Pulmonary artery endothelial cell (primary cell): ENCODE data around the gene NR1H4. TPM values are rescaled to one million over a fixed set of nuclear protein-coding genes. Genes with fewer than 3 reads are reported as not detected.
"Not testable (repeated sequence)": the region's sequence is repeated elsewhere in the genome, so short reads cannot be mapped to it uniquely, and the experiment has no call there.

Experiments
- DNase-seq: peaks from one replicate; pipeline ENCODE4 v3.0.0-alpha.2; 2011; ENCODE audit warnings: low read depth, low spot score
- total RNA-seq: library from RNA; depleted of rRNA; stranded (reverse); fragments of >200 nt; gene quantifications from 2 replicates; pipeline ENCODE4 v1.2.3, GENCODE V29; 2014

Gene NR1H4
- total RNA-seq, 1 donor from 2014 or later: not detected

- no peak for DNase-seq
Measured at GRCh38 chr12:100512692-100513091, 39.0 kb downstream of the NR1H4 start.

DNA sequence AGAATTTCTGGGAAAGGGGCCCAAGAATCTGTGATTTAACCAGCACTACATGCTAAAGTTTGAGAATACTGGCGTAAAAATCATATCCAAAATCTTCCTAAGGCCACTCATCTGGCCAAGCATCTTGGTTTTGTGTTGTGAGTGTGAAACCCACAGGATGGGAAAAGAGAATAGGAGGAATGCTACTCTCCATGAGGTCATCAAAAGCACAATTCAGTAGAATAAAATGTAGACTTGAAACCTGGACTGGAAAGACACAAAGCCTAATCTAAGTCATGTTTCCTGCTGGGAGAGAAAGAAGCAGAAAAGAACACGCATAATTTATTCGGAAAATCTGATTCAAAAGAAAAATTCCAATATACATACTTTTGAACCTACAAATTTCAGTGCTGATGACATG lies 42.3 kb downstream of the NR1H4 start:
- no peak for DNase-seq

DNA sequence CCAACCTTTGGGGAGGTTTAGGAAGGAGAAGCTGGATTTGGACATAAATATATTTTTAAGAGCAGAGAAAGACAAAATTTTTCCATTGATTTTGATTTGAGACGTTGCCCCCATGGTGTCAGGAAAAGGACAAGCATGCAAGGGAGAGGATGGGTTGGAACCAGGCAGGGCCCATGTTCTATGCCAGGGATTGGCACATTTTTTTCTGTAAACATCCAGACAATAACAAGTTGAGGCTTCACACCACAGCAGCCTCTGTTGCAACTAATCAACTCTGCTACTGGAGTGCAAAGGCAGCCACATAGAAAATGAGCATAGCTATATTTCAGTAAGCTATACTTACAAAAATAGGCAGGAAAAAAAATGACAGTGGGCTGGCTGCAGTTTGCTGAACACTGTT lies 44.7 kb downstream of the NR1H4 start:
- no peak for DNase-seq

DNA sequence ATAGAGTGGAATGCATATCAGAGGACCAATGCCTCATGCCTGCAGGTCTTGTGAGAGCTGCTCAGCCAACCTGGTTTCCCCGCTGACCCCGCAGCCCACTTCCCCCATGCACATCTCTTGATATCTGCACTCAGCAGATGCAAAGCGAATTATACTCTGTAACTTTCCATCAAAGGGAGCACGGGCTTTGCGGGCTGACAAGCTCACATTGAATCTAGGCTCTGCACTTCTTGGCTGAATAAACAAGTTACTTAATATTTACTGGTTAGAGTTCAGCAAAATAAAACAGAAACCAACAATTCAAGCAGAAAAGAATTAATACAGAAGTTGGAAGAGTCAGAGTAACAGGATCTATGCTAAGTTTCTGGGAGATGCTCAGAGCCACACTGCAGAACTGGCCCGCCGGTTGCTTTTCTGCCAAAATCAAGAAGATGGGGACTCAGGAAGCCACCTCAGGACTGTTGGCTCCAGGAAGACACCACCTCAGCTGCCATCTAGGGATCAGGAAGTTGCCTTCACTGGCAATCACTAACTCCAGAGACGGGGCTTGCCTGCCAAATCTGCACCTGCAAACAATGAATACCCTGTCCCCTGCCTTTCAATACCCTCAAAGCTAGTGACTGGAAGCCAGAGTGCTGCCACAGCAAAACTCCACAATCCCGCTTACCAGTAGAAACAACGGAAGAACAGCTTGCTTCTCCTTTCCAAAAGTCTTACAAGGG lies 46.5 kb downstream of the NR1H4 start:
- DNase-seq: no peak

DNA sequence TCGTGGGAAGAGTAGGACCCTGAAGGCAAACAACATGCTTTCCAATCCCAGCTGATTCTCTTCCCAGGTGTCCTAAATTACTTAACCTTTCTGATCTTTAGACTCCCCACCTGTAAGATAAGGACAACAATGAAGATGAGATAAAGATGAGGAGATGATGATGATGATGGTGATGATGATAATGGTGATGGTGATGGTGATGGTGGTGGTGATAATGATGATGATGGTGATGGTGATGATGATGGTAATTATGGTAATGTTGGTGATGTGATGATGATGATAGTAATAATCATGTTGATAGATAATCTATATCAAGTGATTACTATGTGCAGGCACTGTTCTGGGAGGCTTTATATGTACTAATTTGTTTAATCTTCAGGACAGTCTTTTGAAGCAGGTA lies 48.3 kb downstream of the NR1H4 start:
- DNase-seq: no peak

GRCh38 chr12:100528034-100528433 lies 54.4 kb downstream of the NR1H4 start:
- DNase-seq: no peak

DNA sequence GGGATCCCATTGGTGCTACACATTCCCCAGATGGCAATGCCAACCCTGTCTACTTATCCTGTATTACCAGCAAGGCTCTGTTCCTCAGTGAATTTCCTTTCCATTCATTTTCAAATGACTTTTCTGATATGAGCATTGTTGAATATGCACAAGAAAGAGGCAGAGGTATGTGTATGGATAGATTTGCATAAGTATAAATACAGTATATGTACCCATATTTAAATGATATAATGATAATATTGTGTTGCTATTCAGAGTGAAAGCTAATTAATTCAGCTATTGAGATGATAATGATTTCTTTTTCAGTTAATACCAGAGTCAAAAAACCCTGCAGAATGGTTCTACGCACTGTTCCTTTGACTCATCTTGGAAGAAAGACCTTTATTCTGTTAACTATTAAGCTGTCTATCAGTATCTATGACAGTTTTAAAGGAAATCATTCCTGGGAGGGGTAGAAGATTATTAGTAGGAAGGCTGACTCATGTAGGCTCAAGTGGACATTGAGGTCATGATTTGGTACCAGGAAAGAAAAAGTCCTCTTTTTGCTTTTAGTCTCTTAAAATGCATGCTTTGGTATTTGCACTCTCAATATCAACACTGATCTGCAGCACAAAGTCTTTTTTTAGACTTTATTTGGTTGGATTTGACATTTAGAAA lies 54.9 kb downstream of the NR1H4 start:
- no peak for DNase-seq

GRCh38 chr12:100529756-100530350 lies 56.2 kb downstream of the NR1H4 start:
- no peak for DNase-seq

GRCh38 chr12:100533376-100533775 lies 59.7 kb downstream of the NR1H4 start:
- no peak for DNase-seq

GRCh38 chr12:100534625-100535227 lies 61.1 kb downstream of the NR1H4 start:
- DNase-seq: no peak

DNA sequence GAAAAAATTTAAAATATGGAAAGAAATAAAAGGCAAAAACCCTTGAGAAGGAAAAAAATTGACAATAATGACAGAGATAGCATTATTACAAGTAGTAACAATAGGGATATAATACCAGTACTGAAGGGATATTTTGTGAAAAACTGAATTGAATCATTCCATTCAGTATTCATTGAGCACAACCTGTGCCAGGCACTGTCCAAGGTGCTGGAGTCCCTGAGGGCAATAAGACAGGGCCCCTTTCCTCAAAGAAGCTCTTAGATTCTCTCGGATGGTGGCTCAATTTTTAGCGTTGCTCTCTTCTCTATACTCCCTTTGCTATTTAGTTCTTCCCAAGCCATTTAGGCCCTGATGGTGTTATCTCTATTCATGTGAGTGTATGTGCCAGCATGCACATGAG lies 65.5 kb downstream of the NR1H4 start:
- no peak for DNase-seq

DNA sequence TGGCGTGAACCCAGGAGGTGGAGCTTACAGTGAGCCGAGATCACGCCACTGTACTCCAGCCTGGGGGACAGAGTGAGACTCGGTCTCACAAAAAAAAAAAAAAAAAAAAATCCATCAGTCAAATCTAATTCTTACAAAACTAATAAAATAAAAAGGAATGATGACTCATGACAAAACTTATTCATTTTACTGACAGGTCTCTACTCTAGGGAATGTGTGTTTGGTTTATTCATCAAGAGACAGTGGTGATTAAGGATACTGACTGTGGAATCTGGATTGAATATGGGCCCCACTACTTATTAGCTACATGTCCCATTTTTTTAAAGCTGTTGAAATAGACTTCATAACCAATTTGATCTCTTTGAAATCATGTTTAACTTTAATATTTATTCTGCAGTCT lies 70.5 kb downstream of the NR1H4 start:
- DNase-seq: no peak

DNA sequence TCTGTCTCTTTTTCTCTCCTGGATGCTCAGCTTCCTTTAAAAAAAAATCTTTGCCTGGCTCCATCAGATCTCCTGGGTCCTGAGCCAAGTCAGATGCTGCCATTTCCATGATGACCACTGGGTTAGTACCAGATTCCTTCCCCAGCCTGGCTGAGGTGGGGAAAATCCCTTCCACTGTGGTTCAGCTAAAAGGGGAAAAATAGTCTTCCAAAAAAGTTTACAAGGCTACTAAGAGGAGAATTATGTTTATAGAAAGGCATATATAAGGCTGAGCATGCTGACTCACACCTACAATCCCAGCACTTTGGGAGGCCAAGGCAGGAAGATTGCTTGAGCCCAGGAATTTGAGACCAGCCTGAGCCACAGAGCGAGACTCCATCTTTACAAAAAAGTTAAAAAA lies 71.4 kb downstream of the NR1H4 start:
- DNase-seq: no peak

DNA sequence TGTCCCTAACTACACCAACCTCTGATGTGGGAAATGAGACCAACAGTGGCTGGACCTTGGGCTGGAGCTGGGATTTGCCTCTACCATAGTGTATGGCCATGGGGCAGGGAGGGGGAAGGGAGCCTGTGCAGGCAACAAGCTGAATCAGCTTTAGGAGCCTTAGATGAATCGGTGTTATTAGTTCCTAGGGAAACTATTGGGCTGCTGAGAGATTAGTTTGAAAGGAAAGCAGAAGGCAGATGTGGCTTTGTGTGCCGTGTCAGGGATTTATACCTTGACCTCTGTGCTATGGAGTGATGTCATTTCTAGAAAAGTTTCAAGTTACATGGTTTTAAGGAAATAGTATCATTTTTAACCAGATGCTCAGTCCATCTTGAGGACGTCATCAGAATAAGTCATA lies 80.3 kb downstream of the NR1H4 start:
- DNase-seq: no peak

GRCh38 chr12:100554608-100555077 lies 81.0 kb downstream of the NR1H4 start:
- DNase-seq: peak; percentile 81

GRCh38 chr12:100555722-100556121 lies 82.1 kb downstream of the NR1H4 start:
- DNase-seq: no peak

DNA sequence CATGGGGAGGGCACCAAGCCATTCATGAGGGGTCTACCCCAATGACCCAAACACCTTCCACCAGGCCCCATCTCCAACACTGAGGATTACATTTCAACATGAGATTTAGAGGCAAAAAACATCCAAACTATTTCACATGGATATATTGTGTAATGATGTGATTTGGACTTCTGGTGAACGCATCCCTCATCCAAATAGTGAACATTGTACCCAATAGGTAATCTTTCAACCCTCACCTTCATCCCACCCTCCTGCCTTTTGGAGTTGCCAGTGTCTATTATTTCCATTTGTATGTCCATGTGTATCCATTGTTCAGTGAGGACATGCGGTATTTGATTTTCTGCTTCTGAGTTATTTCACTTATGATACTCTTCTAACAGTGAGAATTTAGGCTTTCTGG lies 83.7 kb downstream of the NR1H4 start:
- DNase-seq: no peak

DNA sequence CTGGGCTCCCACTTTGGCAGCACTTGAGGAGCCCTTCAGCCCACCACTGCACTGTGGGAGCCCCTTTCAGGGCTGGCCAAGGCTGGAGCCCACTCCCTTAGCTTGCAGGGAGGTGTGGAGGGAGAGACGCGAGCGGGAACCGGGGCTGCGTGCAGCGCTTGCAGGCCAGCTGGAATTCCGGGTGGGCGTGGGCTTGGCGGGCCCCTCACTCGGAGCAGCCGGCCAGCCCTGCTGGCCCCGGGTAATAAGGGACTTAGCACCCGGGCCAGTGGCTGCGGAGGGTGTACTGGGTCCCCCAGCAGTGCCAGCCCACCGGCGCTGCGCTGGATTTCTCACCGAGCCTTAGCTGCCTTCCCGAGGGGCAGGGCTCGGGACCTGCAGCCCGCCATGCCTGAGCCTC lies 85.6 kb downstream of the NR1H4 start:
- not testable (repeated sequence) for DNase-seq

DNA sequence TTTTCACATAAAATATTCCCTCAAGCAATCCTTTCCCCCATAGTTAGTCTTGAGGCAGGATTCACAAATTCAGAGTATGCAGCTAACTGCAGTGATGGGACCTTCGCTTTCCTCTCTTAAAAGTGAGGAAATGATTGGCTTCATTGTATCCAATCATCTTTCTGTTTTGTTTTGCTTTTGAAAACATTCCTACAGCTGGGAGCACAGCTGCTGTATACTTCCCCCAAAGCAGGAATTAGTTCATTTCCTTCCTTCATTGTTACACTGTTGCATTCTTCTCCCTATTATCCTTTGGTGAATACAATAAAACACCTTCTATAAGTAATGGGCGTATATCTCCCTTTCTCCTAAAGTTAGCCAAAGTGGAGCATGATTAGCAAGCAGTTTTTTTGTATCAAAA lies 90.4 kb downstream of the NR1H4 start:
- DNase-seq: peak; percentile 66

DNA sequence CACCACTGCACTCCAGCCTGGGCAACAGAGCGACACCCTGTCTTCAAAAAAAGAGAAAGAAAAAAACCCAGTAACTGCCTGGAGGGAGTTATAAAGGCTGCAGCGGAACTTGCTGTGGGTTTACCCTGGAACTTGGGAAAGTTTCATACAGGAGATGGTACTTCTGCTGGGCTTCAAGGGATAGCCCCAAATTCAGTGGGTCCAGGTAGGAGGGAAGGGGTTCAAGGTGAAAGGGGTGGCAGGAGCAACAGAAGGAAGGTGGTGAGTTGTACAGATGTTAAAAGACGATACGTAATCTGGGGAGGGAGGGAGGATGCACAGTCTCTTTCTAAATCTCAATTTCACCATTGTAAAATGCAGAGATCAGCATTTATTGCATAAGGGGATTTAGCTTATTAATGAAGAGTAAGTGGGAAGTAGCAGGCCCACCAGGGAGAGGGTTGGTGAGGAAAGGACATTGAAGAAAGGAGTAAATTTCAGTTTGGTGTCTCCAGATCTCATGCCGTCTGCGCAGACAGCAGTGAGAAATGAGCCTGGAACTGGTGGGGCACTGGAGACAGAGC lies 91.3 kb downstream of the NR1H4 start:
- DNase-seq: no peak

GRCh38 chr12:100565987-100566545 lies 92.4 kb downstream of the NR1H4 start:
- no peak for DNase-seq
